ENCODE measurements around the gene FBLN1.
"Not testable (repeated sequence)": the region's sequence is repeated elsewhere in the genome, so short reads cannot be mapped to it uniquely, and the experiment has no call there.

Gene FBLN1

DNA sequence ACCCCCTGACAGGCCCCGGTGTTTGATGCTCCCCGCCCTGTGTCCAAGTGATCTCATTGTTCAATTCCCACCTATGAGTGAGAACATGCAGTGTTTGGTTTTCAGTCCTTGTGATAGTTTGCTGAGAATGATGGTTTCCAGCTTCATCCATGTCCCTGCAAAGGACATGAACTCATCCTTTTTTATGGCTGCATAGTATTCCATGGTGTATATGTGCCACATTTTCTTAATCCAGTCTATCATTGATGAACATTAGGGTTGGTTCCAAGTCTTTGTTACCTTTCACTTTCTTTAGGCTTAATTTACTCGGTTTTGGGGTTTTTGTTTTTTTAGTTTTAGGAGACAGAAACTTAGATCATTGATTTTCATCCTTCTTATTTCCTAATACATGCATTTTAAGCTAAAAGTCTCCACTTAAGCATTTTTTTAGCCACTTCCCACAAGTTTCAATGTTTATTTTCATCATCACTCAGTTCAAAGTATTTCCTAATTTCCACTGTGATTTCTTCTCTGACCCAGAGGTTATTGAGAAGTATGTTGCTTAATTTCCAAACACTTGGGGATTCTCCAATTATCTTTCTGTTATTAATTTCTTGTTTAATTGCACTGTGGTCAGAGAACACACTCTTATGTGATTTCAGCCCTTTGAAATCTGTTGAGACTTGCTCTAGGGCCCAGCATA is 120.9 kb downstream of the FBLN1 start:
- H3K27ac ChIP-seq (ENCODE audit: extremely low read depth, low read depth, low read length); H3K9me3 ChIP-seq (ENCODE audit: control insufficient read depth, insufficient read depth, low read depth, low read length); H3K4me1 ChIP-seq (ENCODE audit: control insufficient read depth, insufficient read depth, low read length); H3K4me3 ChIP-seq (ENCODE audit: low read depth, low read length); POLR2A ChIA-PET; H3K36me3 ChIP-seq (ENCODE audit: control insufficient read depth in 2 of 2, insufficient read depth in 1 of 2, low read length in 2 of 2): not testable (repeated sequence)
- peak; percentile 62; the same call in 1 of the 2 replicates for TF ChIP-seq ZNF280D (tag by site-specific recombination; IDR thresholded peaks at IDR 0.05)
- peak; percentile 98 for TF ChIP-seq ZNF146 (tag by site-specific recombination; IDR thresholded peaks at IDR 0.05)
- TF ChIP-seq ZNF580 (tag by site-specific recombination; IDR thresholded peaks at IDR 0.05) = peak; percentile 37; the same call in 1 of the 2 replicates
- CTCF ChIA-PET = interaction anchor here (0.7 to 1.1 kb wide), 2 partner anchors 261 to 383 kb away, joined by 3 to 4 read pairs; no protein-coding TSS in a partner anchor

DNA sequence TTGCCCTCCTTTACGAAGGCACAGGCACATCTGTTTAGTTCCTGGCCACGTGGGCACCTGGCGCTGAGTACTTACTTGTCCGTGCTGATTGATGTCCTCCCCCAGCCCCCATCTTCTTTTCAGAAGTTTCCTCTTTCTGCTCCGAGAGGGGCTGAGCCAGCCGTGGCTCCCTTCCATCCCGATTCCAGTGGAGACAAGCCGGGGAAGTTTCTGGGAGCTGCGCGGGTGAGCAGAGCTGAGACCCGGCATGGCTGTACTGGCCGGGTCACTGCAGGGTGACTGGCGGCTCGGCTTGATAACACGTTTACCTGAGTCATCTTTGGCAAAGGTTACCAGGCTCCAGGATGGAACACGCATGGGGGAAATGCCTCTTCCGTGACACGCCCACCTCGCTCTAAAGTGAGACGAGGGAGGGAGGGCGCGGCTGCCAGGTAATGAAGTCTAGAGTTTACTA is 123.5 kb downstream of the FBLN1 start:
- no peak overlapping the region for H3K27ac ChIP-seq (ENCODE audit: extremely low read depth, low read depth, low read length)
- ChIA-PET POLR2A (no interaction called here), CTCF (interaction anchor here (1.0 kb wide), 1 partner anchor 9 kb away, joined by 3 read pairs; no protein-coding TSS in a partner anchor)
- no peak for TF ChIP-seq ZXDB (tag by site-specific recombination; IDR thresholded peaks at IDR 0.05)
- 0 out of 2 replicates have a peak, but pooled peaks have one; percentile 25 for TF ChIP-seq KLF1 (tag by site-specific recombination; IDR thresholded peaks at IDR 0.05)
- no peak overlapping the region for H3K4me3 ChIP-seq (ENCODE audit: low read depth, low read length)
- no peaks in the 10 kb centered on the region for H3K36me3 ChIP-seq (ENCODE audit: control insufficient read depth in 2 of 2, insufficient read depth in 1 of 2, low read length in 2 of 2)
- no peaks in the 10 kb centered on the region for H3K9me3 ChIP-seq (ENCODE audit: control insufficient read depth, insufficient read depth, low read depth, low read length)
- H3K4me1 ChIP-seq (ENCODE audit: control insufficient read depth, insufficient read depth, low read length) = no peaks in the 10 kb centered on the region

DNA sequence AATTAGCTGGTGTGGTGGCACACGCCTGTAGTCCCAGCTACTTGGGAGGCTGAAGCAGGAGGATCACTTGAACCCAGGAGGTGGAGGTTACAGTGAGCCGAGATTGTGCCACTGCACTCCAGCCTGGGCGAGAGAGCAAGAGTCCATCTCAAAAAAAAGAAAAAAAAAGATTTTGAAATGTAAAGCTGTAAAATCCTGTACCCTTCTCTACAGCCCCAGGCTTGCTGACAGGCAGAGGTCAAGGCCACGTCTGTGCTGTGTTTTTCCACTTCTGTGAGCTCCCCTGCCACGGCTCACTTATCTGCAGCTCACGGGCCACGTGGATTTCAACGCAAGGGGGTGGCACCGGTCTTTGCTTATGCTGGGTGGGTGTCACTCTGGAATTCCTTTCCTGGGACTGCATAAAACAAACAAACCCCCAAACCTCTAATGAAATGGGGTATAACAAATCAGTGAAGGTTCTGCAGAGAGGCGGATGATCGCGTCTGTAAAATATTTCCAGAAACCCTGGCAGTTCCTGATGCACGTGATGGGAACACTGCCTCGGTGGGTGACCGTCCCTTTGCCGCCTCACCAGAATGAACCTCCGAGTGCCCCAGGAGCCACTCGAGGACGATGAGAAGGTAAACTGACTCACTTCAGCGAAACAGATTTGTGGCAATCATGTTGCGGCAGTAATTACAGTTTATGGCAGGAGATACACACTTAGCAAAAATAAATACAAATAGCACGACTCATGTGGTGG is 125.0 kb downstream of the FBLN1 start:
- Histone ChIP-seq H3K9me3 (ENCODE audit: control insufficient read depth, insufficient read depth, low read depth, low read length) (no peaks in the 10 kb centered on the region), H3K27ac (ENCODE audit: extremely low read depth, low read depth, low read length) (no peak overlapping the region), H3K36me3 (ENCODE audit: control insufficient read depth in 2 of 2, insufficient read depth in 1 of 2, low read length in 2 of 2) (no peaks in the 10 kb centered on the region), H3K4me1 (ENCODE audit: control insufficient read depth, insufficient read depth, low read length) (no peaks in the 10 kb centered on the region), H3K4me3 (ENCODE audit: low read depth, low read length) (no peak overlapping the region)
- ChIA-PET CTCF (interaction anchor here (1.2 to 1.7 kb wide), 2 partner anchors 17 to 20 kb away, joined by 3 to 5 read pairs; no protein-coding TSS in a partner anchor), POLR2A (no interaction called here)
- TF ChIP-seq ZSCAN30 (tag by site-specific recombination; IDR thresholded peaks at IDR 0.05) = no peak
- TF ChIP-seq, protein P1, sequence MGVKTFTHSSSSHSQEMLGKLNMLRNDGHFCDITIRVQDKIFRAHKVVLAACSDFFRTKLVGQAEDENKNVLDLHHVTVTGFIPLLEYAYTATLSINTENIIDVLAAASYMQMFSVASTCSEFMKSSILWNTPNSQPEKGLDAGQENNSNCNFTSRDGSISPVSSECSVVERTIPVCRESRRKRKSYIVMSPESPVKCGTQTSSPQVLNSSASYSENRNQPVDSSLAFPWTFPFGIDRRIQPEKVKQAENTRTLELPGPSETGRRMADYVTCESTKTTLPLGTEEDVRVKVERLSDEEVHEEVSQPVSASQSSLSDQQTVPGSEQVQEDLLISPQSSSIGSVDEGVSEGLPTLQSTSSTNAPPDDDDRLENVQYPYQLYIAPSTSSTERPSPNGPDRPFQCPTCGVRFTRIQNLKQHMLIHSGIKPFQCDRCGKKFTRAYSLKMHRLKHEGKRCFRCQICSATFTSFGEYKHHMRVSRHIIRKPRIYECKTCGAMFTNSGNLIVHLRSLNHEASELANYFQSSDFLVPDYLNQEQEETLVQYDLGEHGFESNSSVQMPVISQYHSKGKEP (tag by site-specific recombination; IDR thresholded peaks at IDR 0.05) = no peak
- TF ChIP-seq, protein P2, sequence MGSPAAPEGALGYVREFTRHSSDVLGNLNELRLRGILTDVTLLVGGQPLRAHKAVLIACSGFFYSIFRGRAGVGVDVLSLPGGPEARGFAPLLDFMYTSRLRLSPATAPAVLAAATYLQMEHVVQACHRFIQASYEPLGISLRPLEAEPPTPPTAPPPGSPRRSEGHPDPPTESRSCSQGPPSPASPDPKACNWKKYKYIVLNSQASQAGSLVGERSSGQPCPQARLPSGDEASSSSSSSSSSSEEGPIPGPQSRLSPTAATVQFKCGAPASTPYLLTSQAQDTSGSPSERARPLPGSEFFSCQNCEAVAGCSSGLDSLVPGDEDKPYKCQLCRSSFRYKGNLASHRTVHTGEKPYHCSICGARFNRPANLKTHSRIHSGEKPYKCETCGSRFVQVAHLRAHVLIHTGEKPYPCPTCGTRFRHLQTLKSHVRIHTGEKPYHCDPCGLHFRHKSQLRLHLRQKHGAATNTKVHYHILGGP (tag by site-specific recombination; IDR thresholded peaks at IDR 0.05) = no peak
- TF ChIP-seq ZNF121 (tag by site-specific recombination; IDR thresholded peaks at IDR 0.05) = no peak
- TF ChIP-seq ZNF544 (tag by site-specific recombination; IDR thresholded peaks at IDR 0.05) = no peak
- TF ChIP-seq ZNF133 (tag by site-specific recombination; IDR thresholded peaks at IDR 0.05) = no peak
- no peak for TF ChIP-seq ZNF704 (tag by site-specific recombination; IDR thresholded peaks at IDR 0.05)
- TF ChIP-seq ZNF529 (tag by site-specific recombination; IDR thresholded peaks at IDR 0.05; ENCODE audit: insufficient replicate concordance) = no peak
- no peak for TF ChIP-seq ZNF626 (tag by site-specific recombination; IDR thresholded peaks at IDR 0.05)
- no peak for TF ChIP-seq ZSCAN5A (tag by site-specific recombination; IDR thresholded peaks at IDR 0.05)
- no peak for TF ChIP-seq ZNF677 (tag by site-specific recombination; IDR thresholded peaks at IDR 0.05)
- no peak for TF ChIP-seq ZNF138 (tag by site-specific recombination; IDR thresholded peaks at IDR 0.05; ENCODE audit: borderline replicate concordance)
- no peak for TF ChIP-seq ZFP3 (tag by site-specific recombination; IDR thresholded peaks at IDR 0.05; ENCODE audit: low read depth)

Measured in HEK293 (cell line).